Measurements from ENCODE around the gene RAB27B.

- TF ChIP-seq CTCF (tag by site-specific recombination; IDR thresholded peaks at IDR 0.05) (no peak), ZBTB11 (tag by site-specific recombination; conservative IDR thresholded peaks at IDR 0.05; ENCODE audit: low read depth) (no peak), ZBTB7A (tag by site-specific recombination; IDR thresholded peaks at IDR 0.05; ENCODE audit: low read depth) (no peak), ZNF140 (tag by site-specific recombination; IDR thresholded peaks at IDR 0.05) (no peak), ZEB2 (tag by site-specific recombination; IDR thresholded peaks at IDR 0.05) (no peak), BCL6B (tag by site-specific recombination; IDR thresholded peaks at IDR 0.05) (no peak), ZNF518A (tag by site-specific recombination; conservative IDR thresholded peaks at IDR 0.05; ENCODE audit: low read depth) (no peak), ATF2 (tag by site-specific recombination; IDR thresholded peaks at IDR 0.05; ENCODE audit: low read depth) (no peak), ZNF670 (tag by site-specific recombination; IDR thresholded peaks at IDR 0.05; ENCODE audit: low read depth) (no peak), ZBTB1 (tag by site-specific recombination; IDR thresholded peaks at IDR 0.05) (no peak), ZNF394 (tag by site-specific recombination; IDR thresholded peaks at IDR 0.05; ENCODE audit: borderline replicate concordance) (no peak), ZFP37 (tag by site-specific recombination; IDR thresholded peaks at IDR 0.05) (no peak), ZNF274 (IDR thresholded peaks at IDR 0.05; ENCODE audit: low read length) (no peak), ZNF274 (tag by site-specific recombination; IDR thresholded peaks at IDR 0.05; ENCODE audit: borderline replicate concordance) (no peak), ZNF354C (tag by site-specific recombination; IDR thresholded peaks at IDR 0.05; ENCODE audit: borderline replicate concordance, low read depth) (no peak)
Observed at GRCh38 chr18:54824761-54825160, 3.5 kb upstream of the RAB27B start.

Measured in HEK293 (cell line).